ENCODE measurements around the gene SSR2. TPM values are rescaled to one million over a fixed set of nuclear protein-coding genes. Genes with fewer than 3 reads are reported as not detected.

Gene SSR2
- total RNA-seq, 2 donors from 2014 or later, result 193 TPM

DNA sequence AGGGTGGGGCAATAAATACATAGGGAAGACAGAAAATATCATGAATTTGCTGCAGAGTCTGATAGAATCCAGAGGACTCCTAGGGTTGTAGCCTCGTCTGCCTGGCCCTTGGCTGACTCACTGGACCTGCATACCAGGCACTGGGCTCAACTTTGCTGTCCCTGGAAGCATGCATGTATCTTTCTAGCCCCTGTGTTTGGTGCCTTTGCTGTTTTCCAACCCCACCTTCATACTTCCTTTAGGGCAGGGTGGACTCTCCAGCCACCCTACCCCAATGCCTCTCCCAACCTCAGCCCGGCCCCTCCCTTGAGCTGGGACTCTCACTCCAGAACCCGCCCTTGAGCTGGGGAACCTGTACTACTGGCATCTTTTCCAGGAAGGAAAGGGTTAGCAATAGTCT, 41.4 kb upstream of the SSR2 start:
- H3K9me3 ChIP-seq (ENCODE audit: control insufficient read depth, low read length), result no peaks in the 10 kb centered on the region
- Mint-ChIP-seq H3K4me1 (peaks cover 52% of the 10 kb centered on the region), H3K36me3 (ENCODE audit: low read depth) (peaks cover 11% of the 10 kb centered on the region), H3K9me3 (no peaks in the 10 kb centered on the region), H3K27me3 (ENCODE audit: insufficient read depth) (no peaks in the 10 kb centered on the region), H3K27ac (peak overlapping the region; percentile 99), H3K4me3 (peak overlapping the region; percentile 73)
- H3K4me1 ChIP-seq (ENCODE audit: control insufficient read depth, insufficient read depth, low read length), result peaks cover 2% of the 10 kb centered on the region
- H3K27me3 ChIP-seq (ENCODE audit: control insufficient read depth, insufficient read depth, low read length, poor library complexity, severe bottlenecking), result no peaks in the 10 kb centered on the region
- WGBS, 2 experiments (ENCODE audit: insufficient coverage in 1 of 2, insufficient read length in 1 of 2), result 90 to 94% methylated on average over 2 to 3 of the region's 3 CpGs
- H3K36me3 ChIP-seq (ENCODE audit: control insufficient read depth, insufficient read depth, low read length), result peaks cover 7% of the 10 kb centered on the region
- peak; percentile 57 for DNase-seq
- TF ChIP-seq, protein P1, sequence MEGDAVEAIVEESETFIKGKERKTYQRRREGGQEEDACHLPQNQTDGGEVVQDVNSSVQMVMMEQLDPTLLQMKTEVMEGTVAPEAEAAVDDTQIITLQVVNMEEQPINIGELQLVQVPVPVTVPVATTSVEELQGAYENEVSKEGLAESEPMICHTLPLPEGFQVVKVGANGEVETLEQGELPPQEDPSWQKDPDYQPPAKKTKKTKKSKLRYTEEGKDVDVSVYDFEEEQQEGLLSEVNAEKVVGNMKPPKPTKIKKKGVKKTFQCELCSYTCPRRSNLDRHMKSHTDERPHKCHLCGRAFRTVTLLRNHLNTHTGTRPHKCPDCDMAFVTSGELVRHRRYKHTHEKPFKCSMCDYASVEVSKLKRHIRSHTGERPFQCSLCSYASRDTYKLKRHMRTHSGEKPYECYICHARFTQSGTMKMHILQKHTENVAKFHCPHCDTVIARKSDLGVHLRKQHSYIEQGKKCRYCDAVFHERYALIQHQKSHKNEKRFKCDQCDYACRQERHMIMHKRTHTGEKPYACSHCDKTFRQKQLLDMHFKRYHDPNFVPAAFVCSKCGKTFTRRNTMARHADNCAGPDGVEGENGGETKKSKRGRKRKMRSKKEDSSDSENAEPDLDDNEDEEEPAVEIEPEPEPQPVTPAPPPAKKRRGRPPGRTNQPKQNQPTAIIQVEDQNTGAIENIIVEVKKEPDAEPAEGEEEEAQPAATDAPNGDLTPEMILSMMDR (conservative IDR thresholded peaks at IDR 0.05), result no peak
- H3K9ac ChIP-seq (ENCODE audit: extremely low read depth, low read length, poor library complexity, severe bottlenecking), result no peak overlapping the region
- H3K27ac ChIP-seq (ENCODE audit: low read depth, low read length), result no peak overlapping the region
- H3K4me3 ChIP-seq (ENCODE audit: low read length), result peak overlapping the region; percentile 74

DNA sequence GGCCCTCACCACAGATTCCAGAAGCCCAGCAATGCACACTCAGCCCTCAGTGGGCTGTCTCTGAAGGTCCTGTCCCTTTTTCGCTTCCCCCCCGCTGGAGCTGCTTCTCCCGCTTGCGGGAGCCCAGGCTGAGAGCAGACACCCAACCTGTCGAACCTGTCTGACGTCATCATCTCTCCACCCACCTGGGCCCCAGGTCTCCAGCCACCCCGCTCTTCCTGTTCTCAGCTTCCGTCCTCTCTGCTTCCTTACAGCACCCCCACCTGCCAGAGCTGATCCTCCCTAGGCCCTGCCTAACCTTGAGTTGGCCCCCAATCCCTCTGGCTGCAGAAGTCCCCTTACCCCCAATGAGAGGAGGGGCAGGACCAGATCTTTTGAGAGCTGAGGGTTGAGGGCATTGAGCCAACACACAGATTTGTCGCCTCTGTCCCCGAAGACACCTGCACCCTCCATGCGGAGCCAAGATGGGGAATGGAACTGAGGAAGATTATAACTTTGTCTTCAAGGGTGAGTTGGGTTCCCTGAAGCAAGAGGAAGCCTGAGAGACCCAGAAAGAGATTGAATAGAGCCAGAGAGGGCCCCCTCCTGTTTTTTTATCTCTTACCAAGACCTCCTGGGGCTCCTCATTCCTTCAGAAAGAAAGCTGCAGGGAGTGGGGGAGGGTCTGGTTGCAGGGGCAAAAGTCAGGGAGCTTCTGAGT, 40.3 kb upstream of the SSR2 start, which contains the start of gene RAB25:
RAB25 (plus strand) TSS at position 224 of the 700 bp plus-strand sequence; CDS start at position 465, 241 bp downstream.
- 12 to 17% methylated on average over 6 to 11 of the region's 11 CpGs for WGBS, 2 experiments (ENCODE audit: insufficient coverage in 1 of 2, insufficient read length in 1 of 2)
- Mint-ChIP-seq H3K36me3 (ENCODE audit: low read depth) (peaks cover 11% of the 10 kb centered on the region), H3K9me3 (no peaks in the 10 kb centered on the region), H3K27ac (peak within 1 kb of the TSS; percentile 99), H3K27me3 (ENCODE audit: insufficient read depth) (no peaks in the 10 kb centered on the region), H3K4me1 (peaks cover 48% of the 10 kb centered on the region), H3K4me3 (peak within 1 kb of the TSS; percentile 73)
- H3K27me3 ChIP-seq (ENCODE audit: control insufficient read depth, insufficient read depth, low read length, poor library complexity, severe bottlenecking), result no peaks in the 10 kb centered on the region
- peak within 1 kb of the TSS; percentile 26 for H3K27ac ChIP-seq (ENCODE audit: low read depth, low read length)
- H3K4me1 ChIP-seq (ENCODE audit: control insufficient read depth, insufficient read depth, low read length), result peaks cover 2% of the 10 kb centered on the region
- H3K9me3 ChIP-seq (ENCODE audit: control insufficient read depth, low read length), result no peaks in the 10 kb centered on the region
- TF ChIP-seq, protein P1 (conservative IDR thresholded peaks at IDR 0.05), result no peak
- peaks cover 14% of the 10 kb centered on the region for H3K36me3 ChIP-seq (ENCODE audit: control insufficient read depth, insufficient read depth, low read length)
- DNase-seq, result peak; percentile 93
- peak within 1 kb of the TSS; percentile 73 for H3K9ac ChIP-seq (ENCODE audit: extremely low read depth, low read length, poor library complexity, severe bottlenecking)
- peak within 1 kb of the TSS; percentile 74 for H3K4me3 ChIP-seq (ENCODE audit: low read length)

- WGBS, 2 experiments (ENCODE audit: insufficient coverage in 1 of 2, insufficient read length in 1 of 2), result 91% methylated on average over 1 of the region's 1 CpG; no CpG with 5 or more reads in 1 of the 2 experiments
- peaks cover 14% of the 10 kb centered on the region for H3K36me3 ChIP-seq (ENCODE audit: control insufficient read depth, insufficient read depth, low read length)
- no peaks in the 10 kb centered on the region for H3K27me3 ChIP-seq (ENCODE audit: control insufficient read depth, insufficient read depth, low read length, poor library complexity, severe bottlenecking)
- no peaks in the 10 kb centered on the region for H3K4me1 ChIP-seq (ENCODE audit: control insufficient read depth, insufficient read depth, low read length)
- TF ChIP-seq, protein P1 (conservative IDR thresholded peaks at IDR 0.05), result no peak
- peak overlapping the region; percentile 93 for H3K4me3 Mint-ChIP-seq
- peaks cover 27% of the 10 kb centered on the region for H3K4me1 Mint-ChIP-seq
- H3K9ac ChIP-seq (ENCODE audit: extremely low read depth, low read length, poor library complexity, severe bottlenecking), result no peak overlapping the region
- no peak overlapping the region for H3K27ac Mint-ChIP-seq
- H3K9me3 Mint-ChIP-seq, result no peaks in the 10 kb centered on the region
- no peak overlapping the region for H3K4me3 ChIP-seq (ENCODE audit: low read length)
- peaks cover 11% of the 10 kb centered on the region for H3K36me3 Mint-ChIP-seq (ENCODE audit: low read depth)
- no peak overlapping the region for H3K27ac ChIP-seq (ENCODE audit: low read depth, low read length)
- no peak for DNase-seq
- no peaks in the 10 kb centered on the region for H3K9me3 ChIP-seq (ENCODE audit: control insufficient read depth, low read length)
- H3K27me3 Mint-ChIP-seq (ENCODE audit: insufficient read depth), result no peaks in the 10 kb centered on the region
Observed at GRCh38 chr1:156056326-156056849, 35.6 kb upstream of the SSR2 start.

Measured in endodermal cell (in vitro differentiated cells).